ENCODE results near the gene ADAMTS17.
"Not testable (repeated sequence)": the region's sequence is repeated elsewhere in the genome, so short reads cannot be mapped to it uniquely, and the experiment has no call there.

DNA sequence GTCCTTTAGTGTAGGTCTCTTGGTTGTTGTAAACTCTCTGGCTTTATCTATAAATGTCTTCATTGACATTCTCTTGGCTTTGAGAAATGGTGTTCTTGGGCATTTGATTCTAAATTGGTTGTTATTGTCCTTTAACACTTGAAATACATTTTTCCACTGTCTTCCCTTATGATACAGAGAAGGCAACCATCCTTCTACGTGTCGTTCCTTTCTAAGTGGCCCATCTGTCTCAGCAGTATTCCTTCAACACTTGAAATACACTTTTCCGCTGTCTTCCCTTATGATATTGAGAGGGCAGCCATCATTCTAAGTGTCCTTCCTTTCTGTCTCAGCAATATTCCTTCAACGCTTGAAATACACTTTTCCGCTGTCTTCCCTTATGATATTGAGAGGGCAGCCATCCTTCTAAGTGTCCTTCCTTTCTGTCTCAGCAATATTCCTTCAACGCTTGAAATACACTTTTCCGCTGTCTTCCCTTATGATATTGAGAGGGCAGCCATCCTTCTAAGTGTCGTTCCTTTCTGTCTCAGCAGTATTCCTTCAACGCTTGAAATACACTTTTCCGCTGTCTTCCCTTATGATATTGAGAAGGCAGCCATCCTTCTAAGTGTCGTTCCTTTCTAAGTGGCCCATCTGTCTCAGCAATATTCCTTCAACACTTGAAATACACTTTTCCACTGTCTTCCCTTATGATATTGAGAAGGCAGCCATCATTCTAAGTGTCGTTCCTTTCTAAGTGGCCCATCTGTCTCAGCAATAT lies 275.1 kb downstream of the ADAMTS17 start:
- TF ChIP-seq, protein P1, sequence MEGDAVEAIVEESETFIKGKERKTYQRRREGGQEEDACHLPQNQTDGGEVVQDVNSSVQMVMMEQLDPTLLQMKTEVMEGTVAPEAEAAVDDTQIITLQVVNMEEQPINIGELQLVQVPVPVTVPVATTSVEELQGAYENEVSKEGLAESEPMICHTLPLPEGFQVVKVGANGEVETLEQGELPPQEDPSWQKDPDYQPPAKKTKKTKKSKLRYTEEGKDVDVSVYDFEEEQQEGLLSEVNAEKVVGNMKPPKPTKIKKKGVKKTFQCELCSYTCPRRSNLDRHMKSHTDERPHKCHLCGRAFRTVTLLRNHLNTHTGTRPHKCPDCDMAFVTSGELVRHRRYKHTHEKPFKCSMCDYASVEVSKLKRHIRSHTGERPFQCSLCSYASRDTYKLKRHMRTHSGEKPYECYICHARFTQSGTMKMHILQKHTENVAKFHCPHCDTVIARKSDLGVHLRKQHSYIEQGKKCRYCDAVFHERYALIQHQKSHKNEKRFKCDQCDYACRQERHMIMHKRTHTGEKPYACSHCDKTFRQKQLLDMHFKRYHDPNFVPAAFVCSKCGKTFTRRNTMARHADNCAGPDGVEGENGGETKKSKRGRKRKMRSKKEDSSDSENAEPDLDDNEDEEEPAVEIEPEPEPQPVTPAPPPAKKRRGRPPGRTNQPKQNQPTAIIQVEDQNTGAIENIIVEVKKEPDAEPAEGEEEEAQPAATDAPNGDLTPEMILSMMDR (IDR thresholded peaks at IDR 0.05; ENCODE audit: low read depth, low read length, poor library complexity, severe bottlenecking) = not testable (repeated sequence)
- not testable (repeated sequence) for TF ChIP-seq EZH2phosphoT487 (IDR thresholded peaks at IDR 0.05; ENCODE audit: borderline replicate concordance, low read length)

Measured in DOHH2 (cell line).